OCI-LY7 (cell line): ENCODE data around the gene PPFIA3. TPM values are rescaled to one million over a fixed set of nuclear protein-coding genes. Genes with fewer than 3 reads are reported as not detected.

ENCODE experiments used
- BruUV-seq: library from RNA; stranded (reverse); fragments of 400-500 nt; replicated peaks from 2 replicates; lab custom pipeline; 2021; lab: Mats Ljungman, UMichigan
- CTCF ChIA-PET: fragments of 300-600 bp; sonication (Branson Sonifier 250); formaldehyde crosslinking; loops from one replicate; lab custom pipeline; 2022; ENCODE audit warnings: antibody characterized with exemption; ENCODE audit not compliant: unreplicated experiment; lab: Charles Lee
- POLR2A ChIA-PET: fragments of 300-600 bp; sonication (Branson Sonifier 250); formaldehyde crosslinking; loops from one replicate; lab custom pipeline; 2022; ENCODE audit warnings: antibody characterized with exemption; lab: Charles Lee
- DNase-seq: peaks from one replicate; pipeline ENCODE4 v3.0.0-alpha.2; 2015; ENCODE audit warnings: low spot score
- H2AFZ ChIP-seq: fragments of 200-600 bp; sonication (generic), shearing (Covaris generic); 2 replicates; pipeline ENCODE4 v1.6.1; 2014; ENCODE audit warnings: mild to moderate bottlenecking, antibody characterized with exemption, low read length, moderate library complexity
- H3K27ac ChIP-seq: fragments of 200-600 bp; sonication (generic); 2 replicates; pipeline ENCODE4 v1.5.1; 2014; ENCODE audit warnings: mixed run types, low read depth, mild to moderate bottlenecking, moderate library complexity, low read length, inconsistent platforms; ENCODE audit not compliant: poor library complexity, severe bottlenecking
- H3K36me3 ChIP-seq: fragments of 200-600 bp; sonication (generic); 2 replicates; pipeline ENCODE4 v1.6.1; 2014; ENCODE audit warnings: mild to moderate bottlenecking, antibody characterized with exemption, low read length, moderate library complexity, mixed read lengths; ENCODE audit not compliant: insufficient read depth
- H3K4me1 ChIP-seq: fragments of 200-600 bp; sonication (generic); 2 replicates; pipeline ENCODE4 v1.5.1; 2014; ENCODE audit warnings: mild to moderate bottlenecking, low read length; ENCODE audit not compliant: insufficient read depth, poor library complexity, severe bottlenecking
- H3K4me2 ChIP-seq: fragments of 200-600 bp; sonication (generic); 2 replicates; pipeline ENCODE4 v1.6.1; 2014; ENCODE audit warnings: mild to moderate bottlenecking, low read length
- H3K4me3 ChIP-seq: fragments of 200-600 bp; sonication (generic); 2 replicates; pipeline ENCODE4 v1.5.1; 2014; ENCODE audit warnings: mild to moderate bottlenecking, low read depth, low read length; ENCODE audit not compliant: poor library complexity, severe bottlenecking
- H3K79me2 ChIP-seq: fragments of 200-600 bp; sonication (generic); 2 replicates; pipeline ENCODE4 v1.6.1; 2016; ENCODE audit warnings: low read depth, mild to moderate bottlenecking, low read length, moderate library complexity, mixed read lengths; ENCODE audit not compliant: insufficient read depth
- H3K9me2 ChIP-seq: fragments of 200-600 bp; sonication (generic); 2 replicates; pipeline ENCODE4 v1.6.1; 2016; ENCODE audit warnings: mild to moderate bottlenecking, low read length, mixed read lengths; ENCODE audit not compliant: insufficient read depth
- H3K9me3 ChIP-seq: fragments of 200-600 bp; sonication (generic); 2 replicates; pipeline ENCODE4 v1.6.1; 2014; ENCODE audit warnings: mild to moderate bottlenecking, mixed run types, low read length, mixed read lengths
- H4K20me1 ChIP-seq: fragments of 200-600 bp; sonication (generic); 2 replicates; pipeline ENCODE4 v1.6.1; 2014; ENCODE audit warnings: mild to moderate bottlenecking, antibody characterized with exemption, low read length, moderate library complexity, mixed read lengths; ENCODE audit not compliant: insufficient read depth
- CTCF ChIP-seq: fragments of 200-600 bp; sonication (generic); conservative IDR thresholded peaks from 2 replicates; pipeline ENCODE4 v1.5.1; 2014; ENCODE audit warnings: mild to moderate bottlenecking, antibody characterized with exemption, low read length, moderate library complexity, mixed read lengths
- EZH2phosphoT487 ChIP-seq: fragments of 200-600 bp; sonication (generic); IDR thresholded peaks from 2 replicates; pipeline ENCODE4 v1.6.1; 2018; ENCODE audit warnings: low read depth, borderline replicate concordance, mild to moderate bottlenecking, mixed run types, antibody characterized with exemption, low read length, moderate library complexity, mixed read lengths
- intact Hi-C: fragments of 100-400 bp; cut with micrococcal nuclease; formaldehyde crosslinking; loops from one replicate; pipeline ENCODE4 v1.10.0; 2022; ENCODE audit not compliant: unreplicated experiment
- total RNA-seq, 2 experiments: library from RNA; depleted of rRNA in 1 of 2; stranded (reverse); fragments of >200 nt in 1 of 2; shearing (Covaris generic) in 1 of 2; gene quantifications; 2 replicates each; pipeline ENCODE4 v1.2.3, GENCODE V29; 2014 to 2022

PPFIA3 gene
- total RNA-seq, 2 experiments from 2014 or later, result 17.8 to 21.2 TPM

GRCh38 chr19:49194408-49194807, 75.1 kb downstream of the PPFIA3 start:
- DNase-seq, result no peak
- H2AFZ ChIP-seq, result no peak overlapping the region
- no TSS peak for BruUV-seq
- peaks cover 4% of the 10 kb centered on the region for H3K4me1 ChIP-seq
- no peaks in the 10 kb centered on the region for H3K36me3 ChIP-seq
- no peaks in the 10 kb centered on the region for H4K20me1 ChIP-seq
- H3K9me2 ChIP-seq, result no peaks in the 10 kb centered on the region
- intact Hi-C loops, result no loop called here
- no peak overlapping the region for H3K27ac ChIP-seq
- no peak overlapping the region for H3K4me2 ChIP-seq
- no peak overlapping the region for H3K4me3 ChIP-seq
- TF ChIP-seq CTCF, result no peak
- no peak for TF ChIP-seq EZH2phosphoT487
- no peaks in the 10 kb centered on the region for H3K79me2 ChIP-seq
- no peaks in the 10 kb centered on the region for H3K9me3 ChIP-seq
- CTCF ChIA-PET, result no interaction called here
- POLR2A ChIA-PET, result no interaction called here

- Histone ChIP-seq H3K9me3 (no peaks in the 10 kb centered on the region), H2AFZ (no peak overlapping the region), H3K4me2 (no peak overlapping the region), H4K20me1 (no peaks in the 10 kb centered on the region), H3K27ac (no peak overlapping the region), H3K79me2 (no peaks in the 10 kb centered on the region), H3K36me3 (no peaks in the 10 kb centered on the region), H3K9me2 (no peaks in the 10 kb centered on the region), H3K4me1 (peaks cover 7% of the 10 kb centered on the region), H3K4me3 (no peak overlapping the region)
- BruUV-seq, result no TSS peak
- DNase-seq, result no peak
- CTCF ChIA-PET, result no interaction called here
- POLR2A ChIA-PET, result no interaction called here
- intact Hi-C loops, result no loop called here
- no peak for TF ChIP-seq EZH2phosphoT487
- no peak for TF ChIP-seq CTCF
Observed at GRCh38 chr19:49196527-49197240, 77.3 kb downstream of the PPFIA3 start.

GRCh38 chr19:49200238-49200862, 81.0 kb downstream of the PPFIA3 start:
- intact Hi-C loops, result no loop called here
- peak overlapping the region; percentile 49; the same call in 1 of the 2 replicates for H2AFZ ChIP-seq
- no peaks in the 10 kb centered on the region for H3K9me2 ChIP-seq
- H4K20me1 ChIP-seq, result no peaks in the 10 kb centered on the region
- BruUV-seq, result no TSS peak
- CTCF ChIA-PET, result no interaction called here
- no peaks in the 10 kb centered on the region for H3K79me2 ChIP-seq
- H3K4me3 ChIP-seq, result peak overlapping the region; percentile 71
- H3K9me3 ChIP-seq, result no peaks in the 10 kb centered on the region
- TF ChIP-seq EZH2phosphoT487, result no peak
- no peak for TF ChIP-seq CTCF
- peak; percentile 76 for DNase-seq
- peak overlapping the region; percentile 49 for H3K4me2 ChIP-seq
- peaks cover 26% of the 10 kb centered on the region for H3K4me1 ChIP-seq
- POLR2A ChIA-PET, result interaction anchor here (0.6 kb wide), 2 partner anchors 99 to 505 kb away, joined by 3 to 7 read pairs; partner anchors contain the start of gene FUT2
- peak overlapping the region; percentile 35 for H3K27ac ChIP-seq
- H3K36me3 ChIP-seq, result peaks cover 9% of the 10 kb centered on the region
